H9 (cell line): ENCODE measurements around the gene BBS2. TPM values are rescaled to one million over a fixed set of nuclear protein-coding genes. Genes with fewer than 3 reads are reported as not detected.

Experiments
- DNase-seq: peaks from one replicate; pipeline ENCODE4 v3.0.0-alpha.2; 2017
- H2AFZ ChIP-seq: one replicate; pipeline ENCODE4 v1.6.1; 2013; ENCODE audit warnings: mild to moderate bottlenecking, low read length, control low read depth, moderate library complexity
- H2AK5ac ChIP-seq: 2 replicates; pipeline ENCODE4 v1.6.1; 2013; ENCODE audit warnings: low read length, control low read depth, mixed read lengths; ENCODE audit not compliant: insufficient read length
- H2BK120ac ChIP-seq: one replicate; pipeline ENCODE4 v1.6.1; 2013; ENCODE audit warnings: low read depth, mild to moderate bottlenecking, low read length, control low read depth, inconsistent platforms; ENCODE audit not compliant: poor library complexity, severe bottlenecking
- H2BK12ac ChIP-seq: 2 replicates; pipeline ENCODE4 v1.6.1; 2013; ENCODE audit warnings: low read length, control low read depth, mixed read lengths, low read depth; ENCODE audit not compliant: insufficient read length
- H2BK15ac ChIP-seq: 2 replicates; pipeline ENCODE4 v1.6.1; 2013; ENCODE audit warnings: low read depth, low read length, control low read depth
- H2BK20ac ChIP-seq: one replicate; pipeline ENCODE4 v1.6.1; 2013; ENCODE audit warnings: low read depth, mild to moderate bottlenecking, low read length, control low read depth, inconsistent platforms; ENCODE audit not compliant: poor library complexity, severe bottlenecking
- H2BK5ac ChIP-seq: 2 replicates; pipeline ENCODE4 v1.6.1; 2013; ENCODE audit warnings: low read length, control low read depth, mixed read lengths; ENCODE audit not compliant: insufficient read length
- H3K14ac ChIP-seq: 2 replicates; pipeline ENCODE4 v1.6.1; 2013; ENCODE audit warnings: low read length, control low read depth; ENCODE audit not compliant: insufficient read depth
- H3K18ac ChIP-seq: 2 replicates; pipeline ENCODE4 v1.6.1; 2013; ENCODE audit warnings: low read depth, mild to moderate bottlenecking, mixed read lengths, low read length, control low read depth; ENCODE audit not compliant: insufficient read length
- H3K23ac ChIP-seq: 2 replicates; pipeline ENCODE4 v1.6.1; 2013; ENCODE audit warnings: low read length, control low read depth, mixed read lengths, low read depth; ENCODE audit not compliant: insufficient read length
- H3K23me2 ChIP-seq: 2 replicates; pipeline ENCODE4 v1.6.1; 2013; ENCODE audit warnings: low read depth, mild to moderate bottlenecking, mixed read lengths, low read length, control low read depth; ENCODE audit not compliant: insufficient read length, poor library complexity, severe bottlenecking
- H3K27ac ChIP-seq: 2 replicates; pipeline ENCODE4 v1.5.1; 2013; ENCODE audit warnings: low read length, control low read depth, mixed read lengths, low read depth; ENCODE audit not compliant: insufficient read length
- H3K27me3 ChIP-seq: 2 replicates; pipeline ENCODE4 v1.6.1; 2013; ENCODE audit warnings: low read length, control low read depth, inconsistent platforms; ENCODE audit not compliant: insufficient read depth
- H3K4ac ChIP-seq: 2 replicates; pipeline ENCODE4 v1.6.1; 2013; ENCODE audit warnings: low read depth, mild to moderate bottlenecking, control low read depth, inconsistent platforms, low read length, moderate library complexity
- H3K4me1 ChIP-seq: 2 replicates; pipeline ENCODE4 v1.6.1; 2013; ENCODE audit warnings: low read length, control low read depth, inconsistent platforms; ENCODE audit not compliant: insufficient read depth
- H3K4me2 ChIP-seq: 2 replicates; pipeline ENCODE4 v1.6.1; 2013; ENCODE audit warnings: low read length, control low read depth, mixed read lengths; ENCODE audit not compliant: insufficient read length, insufficient read depth
- H3K56ac ChIP-seq: 2 replicates; pipeline ENCODE4 v1.6.1; 2013; ENCODE audit warnings: low read depth, mild to moderate bottlenecking, mixed read lengths, low read length, control low read depth; ENCODE audit not compliant: insufficient read length
- H3K79me1 ChIP-seq: 2 replicates; pipeline ENCODE4 v1.6.1; 2013; ENCODE audit warnings: low read depth, mild to moderate bottlenecking, moderate library complexity, low read length, control low read depth, inconsistent platforms; ENCODE audit not compliant: insufficient read depth, poor library complexity, severe bottlenecking
- H3K79me2 ChIP-seq: 2 replicates; pipeline ENCODE4 v1.6.1; 2013; ENCODE audit warnings: low read length, control low read depth, inconsistent platforms; ENCODE audit not compliant: insufficient read depth
- H3K9ac ChIP-seq: 2 replicates; pipeline ENCODE4 v1.6.1; 2013; ENCODE audit warnings: low read length, control low read depth, mixed read lengths; ENCODE audit not compliant: insufficient read length; ENCODE audit errors: extremely low read depth
- H3K9me3 ChIP-seq: one replicate; pipeline ENCODE4 v1.6.1; 2013; ENCODE audit warnings: low read depth, low read length, inconsistent platforms; ENCODE audit not compliant: control insufficient read depth
- H3T11ph ChIP-seq: one replicate; pipeline ENCODE4 v1.6.1; 2013; ENCODE audit warnings: mild to moderate bottlenecking, low read length, control low read depth, inconsistent platforms
- H4K20me1 ChIP-seq: one replicate; pipeline ENCODE4 v1.6.1; 2013; ENCODE audit not compliant: control insufficient read depth, insufficient read length, insufficient read depth
- H4K5ac ChIP-seq: 2 replicates; pipeline ENCODE4 v1.6.1; 2013; ENCODE audit warnings: low read depth, mild to moderate bottlenecking, mixed read lengths, low read length, control low read depth; ENCODE audit not compliant: insufficient read length
- H4K8ac ChIP-seq: replicated peaks from 2 replicates; pipeline ENCODE4 v1.6.1; 2013; ENCODE audit warnings: low read length, control low read depth, mixed read lengths, low read depth; ENCODE audit not compliant: insufficient read length
- H4K91ac ChIP-seq: 2 replicates; pipeline ENCODE4 v1.6.1; 2013; ENCODE audit warnings: low read depth, mild to moderate bottlenecking, moderate library complexity, mixed read lengths, low read length, control low read depth; ENCODE audit not compliant: insufficient read length
- H3K27ac Mint-ChIP-seq, 3 experiments: 2 replicates in 2 of 3; 3 replicates in 1 of 3; pipeline ENCODE4 v1.8.0; 2020 to 2021; ENCODE audit warnings: mixed read lengths in 3 of 3, mild to moderate bottlenecking in 1 of 3, moderate library complexity in 1 of 3
- H3K27me3 Mint-ChIP-seq: 2 replicates; pipeline ENCODE4 v1.8.0; 2021; ENCODE audit warnings: low read depth, mild to moderate bottlenecking, moderate library complexity, mixed read lengths
- H3K36me3 Mint-ChIP-seq, 3 experiments: 2 replicates in 2 of 3; 3 replicates in 1 of 3; pipeline ENCODE4 v1.8.0; 2020 to 2021; ENCODE audit warnings: low read depth in 3 of 3, mixed read lengths in 3 of 3; ENCODE audit not compliant: insufficient read depth in 1 of 3
- H3K4me1 Mint-ChIP-seq, 2 experiments: 2 replicates each; pipeline ENCODE4 v1.8.0; 2020; ENCODE audit warnings: mixed read lengths in 2 of 2
- H3K4me3 Mint-ChIP-seq, 2 experiments: 2 replicates in 1 of 2; 3 replicates in 1 of 2; pipeline ENCODE4 v1.8.0; 2020 to 2021; ENCODE audit warnings: mild to moderate bottlenecking in 2 of 2, mixed read lengths in 2 of 2, moderate library complexity in 1 of 2
- H3K9me3 Mint-ChIP-seq, 2 experiments: 2 replicates in 1 of 2; 3 replicates in 1 of 2; pipeline ENCODE4 v1.8.0; 2020; ENCODE audit warnings: mild to moderate bottlenecking in 2 of 2, mixed read lengths in 2 of 2, moderate library complexity in 1 of 2
- CTCF ChIP-seq: fragments of 200-600 bp; sonication (generic); conservative IDR thresholded peaks from 3 replicates; pipeline ENCODE4 v1.8.0; 2021; ENCODE audit warnings: antibody characterized with exemption, mild to moderate bottlenecking
- total RNA-seq: library from RNA; stranded (reverse); gene quantifications from 2 replicates; pipeline ENCODE4 v1.2.1, GENCODE V29; 2021

Gene BBS2
- total RNA-seq, 1 experiment from 2014 or later, result 13.1 TPM

- H3K27ac ChIP-seq, result no peak overlapping the region
- peaks cover 34% of the 10 kb centered on the region for H3K79me2 ChIP-seq
- Mint-ChIP-seq H3K27me3 (no peaks in the 10 kb centered on the region), H3K4me3 (no peak overlapping the region; a peak in 1 of 5 replicates), H3K9me3 (no peaks in the 10 kb centered on the region; a peak in 1 of 5 replicates), H3K27ac (peak overlapping the region in 1 of 3 experiments; percentile 11; a peak in 2 of 7 replicates), H3K4me1 (peaks cover 22 to 26% of the 10 kb centered on the region in 2 experiments), H3K36me3 (peaks cover 19 to 47% (median 38%) of the 10 kb centered on the region in 3 experiments)
- no peak overlapping the region for H3T11ph ChIP-seq
- H2AFZ ChIP-seq, result no peak overlapping the region
- H2BK120ac ChIP-seq, result no peak overlapping the region
- H3K9me3 ChIP-seq, result no peaks in the 10 kb centered on the region
- H4K91ac ChIP-seq, result no peak overlapping the region
- H2AK5ac ChIP-seq, result no peak overlapping the region
- H3K56ac ChIP-seq, result no peak overlapping the region
- peaks cover 9% of the 10 kb centered on the region for H3K79me1 ChIP-seq
- H3K23me2 ChIP-seq, result peaks cover 14% of the 10 kb centered on the region
- H3K23ac ChIP-seq, result no peak overlapping the region
- H4K5ac ChIP-seq, result no peak overlapping the region
- H2BK20ac ChIP-seq, result no peak overlapping the region
- no peak overlapping the region for H3K14ac ChIP-seq
- H3K18ac ChIP-seq, result no peak overlapping the region
- H3K4ac ChIP-seq, result no peak overlapping the region
- H3K4me1 ChIP-seq, result peaks cover 5% of the 10 kb centered on the region; the same call in 1 of the 2 replicates
- no peak overlapping the region for H2BK12ac ChIP-seq
- no peak overlapping the region for H2BK5ac ChIP-seq
- H2BK15ac ChIP-seq, result no peak overlapping the region
- H4K20me1 ChIP-seq, result no peaks in the 10 kb centered on the region
- no peak for TF ChIP-seq CTCF
- no peaks in the 10 kb centered on the region for H3K27me3 ChIP-seq
- H3K9ac ChIP-seq, result no peak overlapping the region
- H4K8ac ChIP-seq, result no peak overlapping the region
- DNase-seq, result no peak
- H3K4me2 ChIP-seq, result no peak overlapping the region
Measured at GRCh38 chr16:56448005-56448404, 71.8 kb downstream of the BBS2 start.
